NB4 (cell line): ENCODE results near the gene XXYLT1.

Source experiments
- CTCF ChIP-seq: IDR thresholded peaks from one replicate; pipeline ENCODE4 v1.5.1; 2012; ENCODE audit warnings: low read depth, low read length
- MAX ChIP-seq: IDR thresholded peaks from 2 replicates; pipeline ENCODE4 v1.6.1; 2011; ENCODE audit warnings: low read depth, low read length
- POLR2A ChIP-seq: IDR thresholded peaks from 2 replicates; pipeline ENCODE4 v1.6.1; 2011; ENCODE audit warnings: mild to moderate bottlenecking; ENCODE audit not compliant: insufficient read length; ENCODE audit errors: extremely low read depth

- no peak for TF ChIP-seq CTCF
- no peak for TF ChIP-seq POLR2A
- no peak for TF ChIP-seq MAX
Observed at GRCh38 chr3:195025884-195026200, 245.1 kb downstream of the XXYLT1 start.
